ENCODE measurements around the gene ANKRD50.

GRCh38 chr4:124633285-124633941, 79.1 kb downstream of the ANKRD50 start:
- TF ChIP-seq EZH2phosphoT487 (IDR thresholded peaks at IDR 0.05; ENCODE audit: borderline replicate concordance) (no peak), SP1 (IDR thresholded peaks at IDR 0.05; ENCODE audit: low read depth) (no peak), CTCF (IDR thresholded peaks at IDR 0.05 in 2 of 3, conservative IDR thresholded peaks at IDR 0.05 in 1 of 3; ENCODE audit: borderline replicate concordance in 1 of 3, insufficient read depth in 1 of 3, low read depth in 2 of 3, low read length in 2 of 3) (no peak), SIN3A (IDR thresholded peaks at IDR 0.05; ENCODE audit: low read depth) (no peak), POLR2AphosphoS5 (IDR thresholded peaks at IDR 0.05; ENCODE audit: low read depth, low read length) (no peak), EZH2 (IDR thresholded peaks at IDR 0.05) (no peak), REST (IDR thresholded peaks at IDR 0.05; ENCODE audit: low read depth) (no peak), RAD21 (IDR thresholded peaks at IDR 0.05; ENCODE audit: low read depth) (no peak), POLR2A (IDR thresholded peaks at IDR 0.05; ENCODE audit: borderline replicate concordance, extremely low read depth, insufficient read depth, insufficient read length) (no peak), YY1 (IDR thresholded peaks at IDR 0.05; ENCODE audit: extremely low read depth, insufficient replicate concordance, low read depth, low read length) (no peak), MAX (IDR thresholded peaks at IDR 0.05) (no peak), ZNF274 (IDR thresholded peaks at IDR 0.05; ENCODE audit: low read depth, low read length) (no peak), TCF7L2 (IDR thresholded peaks at IDR 0.05; ENCODE audit: borderline replicate concordance, extremely low read depth, insufficient read depth, insufficient read length) (no peak), CEBPB (IDR thresholded peaks at IDR 0.05; ENCODE audit: low read depth) (no peak)

All from HCT116 (cell line).